KMS-11 (cell line): Measurements from ENCODE around the gene SIPA1.

Experiments used
- H2AFZ ChIP-seq: fragments of 200-600 bp; sonication (generic); 2 replicates; pipeline ENCODE4 v1.6.1; 2016; ENCODE audit warnings: antibody characterized with exemption, mixed run types, low read depth
- H3K27ac ChIP-seq: fragments of 200-600 bp; sonication (generic); 2 replicates; pipeline ENCODE4 v1.6.1; 2016; ENCODE audit warnings: mild to moderate bottlenecking, mixed run types
- H3K27me3 ChIP-seq: fragments of 200-600 bp; sonication (generic); 2 replicates; pipeline ENCODE4 v1.6.1; 2017; ENCODE audit warnings: mild to moderate bottlenecking, low read depth, mixed run types, moderate library complexity; ENCODE audit not compliant: insufficient read depth
- H3K36me3 ChIP-seq: fragments of 200-600 bp; sonication (generic); 2 replicates; pipeline ENCODE4 v1.6.1; 2017; ENCODE audit warnings: mild to moderate bottlenecking, mixed run types; ENCODE audit not compliant: insufficient read depth
- H3K4me1 ChIP-seq: fragments of 200-600 bp; sonication (generic); 2 replicates; pipeline ENCODE4 v1.6.1; 2016; ENCODE audit warnings: mild to moderate bottlenecking, low read depth, mixed run types; ENCODE audit not compliant: poor library complexity, severe bottlenecking
- H3K4me2 ChIP-seq: fragments of 200-600 bp; sonication (generic); 2 replicates; pipeline ENCODE4 v1.7.0; 2016; ENCODE audit warnings: mild to moderate bottlenecking, mixed run types
- H3K4me3 ChIP-seq: fragments of 200-600 bp; sonication (generic); IDR thresholded peaks from 2 replicates; pipeline ENCODE4 v1.6.1; 2017; ENCODE audit warnings: low read depth, low read length, mixed read lengths; ENCODE audit not compliant: insufficient read depth
- H3K79me2 ChIP-seq: fragments of 200-600 bp; sonication (generic); 2 replicates; pipeline ENCODE4 v1.6.1; 2016; ENCODE audit warnings: low read depth, mixed run types; ENCODE audit not compliant: insufficient read depth
- H3K9ac ChIP-seq: fragments of 200-600 bp; sonication (generic); 2 replicates; pipeline ENCODE4 v1.6.1; 2016; ENCODE audit warnings: mild to moderate bottlenecking, mixed run types
- H4K20me1 ChIP-seq: fragments of 200-600 bp; sonication (generic); 2 replicates; pipeline ENCODE4 v1.6.1; 2016; ENCODE audit warnings: mild to moderate bottlenecking, mixed run types; ENCODE audit not compliant: insufficient read depth
- TF ChIP-seq, protein P1 (sequence below): fragments of 200-600 bp; sonication (generic); conservative IDR thresholded peaks from 2 replicates; pipeline ENCODE4 v1.6.1; 2017; ENCODE audit warnings: low read depth, mild to moderate bottlenecking, antibody characterized with exemption, low read length, moderate library complexity, mixed read lengths

SIPA1 gene

DNA sequence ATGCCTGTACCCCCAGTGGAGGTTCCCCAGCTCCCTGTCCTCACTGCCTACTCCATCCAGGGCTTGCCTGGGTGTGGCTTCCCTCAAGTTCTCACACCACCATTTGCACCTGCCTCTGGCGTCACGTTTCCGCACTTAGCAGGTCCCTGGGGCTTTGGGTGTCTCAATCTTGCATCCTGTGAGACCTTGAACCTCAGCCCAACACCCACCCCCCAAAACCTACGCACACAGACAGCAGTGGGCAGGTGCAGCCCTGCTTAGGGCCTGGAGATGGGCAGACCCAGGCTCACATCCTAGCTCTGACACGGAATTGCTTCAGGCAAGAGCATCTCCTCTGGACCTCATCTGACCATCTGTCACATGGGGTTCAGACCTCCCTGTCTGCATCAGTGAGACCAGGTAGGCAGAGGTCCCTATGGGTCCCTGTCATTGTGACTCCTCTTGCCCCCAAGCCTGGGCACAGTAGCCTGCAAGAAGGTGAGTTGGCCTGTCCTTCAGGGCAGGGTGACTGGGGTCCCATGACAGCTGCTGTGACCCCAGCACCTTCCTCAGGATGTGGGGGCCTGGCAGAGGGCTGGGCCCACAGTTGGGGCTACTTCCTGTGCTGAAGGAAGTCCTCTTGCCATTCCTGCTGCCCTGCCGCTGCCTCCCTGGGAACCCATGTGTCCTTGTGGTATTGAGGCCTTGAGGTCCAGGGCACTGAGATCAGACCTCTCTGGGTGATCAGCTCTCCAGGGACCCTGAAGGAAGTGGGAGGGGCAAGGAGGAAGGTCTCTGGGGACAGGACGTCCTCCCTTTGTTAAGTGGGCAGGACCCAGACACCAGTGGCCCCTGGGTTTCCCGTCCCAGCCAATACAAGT lies 2.0 kb downstream of the SIPA1 start:
- Histone ChIP-seq H3K79me2 (no peaks in the 10 kb centered on the region), H3K9ac (no peak overlapping the region), H3K36me3 (no peaks in the 10 kb centered on the region), H4K20me1 (no peaks in the 10 kb centered on the region), H3K4me1 (peaks cover 31% of the 10 kb centered on the region), H3K27ac (no peak overlapping the region), H2AFZ (no peak overlapping the region), H3K27me3 (no peaks in the 10 kb centered on the region), H3K4me2 (no peak overlapping the region), H3K4me3 (no peak overlapping the region)
- TF ChIP-seq, protein P1, sequence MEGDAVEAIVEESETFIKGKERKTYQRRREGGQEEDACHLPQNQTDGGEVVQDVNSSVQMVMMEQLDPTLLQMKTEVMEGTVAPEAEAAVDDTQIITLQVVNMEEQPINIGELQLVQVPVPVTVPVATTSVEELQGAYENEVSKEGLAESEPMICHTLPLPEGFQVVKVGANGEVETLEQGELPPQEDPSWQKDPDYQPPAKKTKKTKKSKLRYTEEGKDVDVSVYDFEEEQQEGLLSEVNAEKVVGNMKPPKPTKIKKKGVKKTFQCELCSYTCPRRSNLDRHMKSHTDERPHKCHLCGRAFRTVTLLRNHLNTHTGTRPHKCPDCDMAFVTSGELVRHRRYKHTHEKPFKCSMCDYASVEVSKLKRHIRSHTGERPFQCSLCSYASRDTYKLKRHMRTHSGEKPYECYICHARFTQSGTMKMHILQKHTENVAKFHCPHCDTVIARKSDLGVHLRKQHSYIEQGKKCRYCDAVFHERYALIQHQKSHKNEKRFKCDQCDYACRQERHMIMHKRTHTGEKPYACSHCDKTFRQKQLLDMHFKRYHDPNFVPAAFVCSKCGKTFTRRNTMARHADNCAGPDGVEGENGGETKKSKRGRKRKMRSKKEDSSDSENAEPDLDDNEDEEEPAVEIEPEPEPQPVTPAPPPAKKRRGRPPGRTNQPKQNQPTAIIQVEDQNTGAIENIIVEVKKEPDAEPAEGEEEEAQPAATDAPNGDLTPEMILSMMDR: no peak

DNA sequence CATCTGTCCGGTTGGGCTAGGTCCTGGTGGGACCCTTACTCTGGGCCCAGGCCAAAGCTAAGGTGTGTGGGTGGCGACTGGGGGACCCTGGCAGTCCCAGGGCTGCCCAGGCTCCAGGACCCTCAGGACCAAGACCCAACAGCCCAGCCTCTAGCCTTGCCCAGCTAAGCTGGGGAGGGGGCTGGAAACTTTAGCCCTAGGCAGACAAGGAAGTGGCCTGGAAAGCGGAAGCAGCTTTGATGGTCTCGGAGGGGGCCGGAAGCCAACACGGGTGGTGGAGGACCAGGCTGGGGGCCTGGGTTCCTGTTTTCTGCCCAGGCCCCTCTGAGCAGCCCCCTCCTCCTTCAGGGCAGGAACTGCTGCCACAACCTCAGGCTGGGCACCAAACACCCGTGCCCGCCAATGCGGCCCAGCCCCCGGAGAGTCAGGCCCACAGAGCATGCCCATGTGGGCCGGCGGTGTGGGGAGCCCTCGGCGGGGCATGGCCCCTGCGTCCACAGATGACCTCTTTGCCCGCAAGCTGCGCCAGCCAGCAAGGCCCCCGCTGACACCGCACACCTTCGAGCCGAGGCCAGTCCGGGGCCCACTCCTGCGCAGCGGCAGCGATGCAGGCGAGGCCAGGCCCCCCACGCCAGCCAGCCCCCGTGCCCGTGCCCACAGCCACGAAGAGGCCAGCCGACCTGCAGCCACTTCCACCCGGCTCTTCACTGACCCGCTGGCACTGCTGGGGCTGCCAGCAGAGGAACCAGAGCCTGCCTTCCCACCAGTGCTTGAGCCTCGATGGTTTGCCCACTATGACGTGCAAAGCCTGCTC lies 2.8 kb downstream of the SIPA1 start:
- H3K27me3 ChIP-seq: no peaks in the 10 kb centered on the region
- H3K36me3 ChIP-seq: no peaks in the 10 kb centered on the region
- H4K20me1 ChIP-seq: no peaks in the 10 kb centered on the region
- H3K4me3 ChIP-seq: no peak overlapping the region
- no peaks in the 10 kb centered on the region for H3K79me2 ChIP-seq
- TF ChIP-seq, protein P1: no peak
- H3K4me2 ChIP-seq: no peak overlapping the region
- no peak overlapping the region for H3K27ac ChIP-seq
- H3K4me1 ChIP-seq: peaks cover 31% of the 10 kb centered on the region
- H3K9ac ChIP-seq: no peak overlapping the region
- H2AFZ ChIP-seq: no peak overlapping the region

DNA sequence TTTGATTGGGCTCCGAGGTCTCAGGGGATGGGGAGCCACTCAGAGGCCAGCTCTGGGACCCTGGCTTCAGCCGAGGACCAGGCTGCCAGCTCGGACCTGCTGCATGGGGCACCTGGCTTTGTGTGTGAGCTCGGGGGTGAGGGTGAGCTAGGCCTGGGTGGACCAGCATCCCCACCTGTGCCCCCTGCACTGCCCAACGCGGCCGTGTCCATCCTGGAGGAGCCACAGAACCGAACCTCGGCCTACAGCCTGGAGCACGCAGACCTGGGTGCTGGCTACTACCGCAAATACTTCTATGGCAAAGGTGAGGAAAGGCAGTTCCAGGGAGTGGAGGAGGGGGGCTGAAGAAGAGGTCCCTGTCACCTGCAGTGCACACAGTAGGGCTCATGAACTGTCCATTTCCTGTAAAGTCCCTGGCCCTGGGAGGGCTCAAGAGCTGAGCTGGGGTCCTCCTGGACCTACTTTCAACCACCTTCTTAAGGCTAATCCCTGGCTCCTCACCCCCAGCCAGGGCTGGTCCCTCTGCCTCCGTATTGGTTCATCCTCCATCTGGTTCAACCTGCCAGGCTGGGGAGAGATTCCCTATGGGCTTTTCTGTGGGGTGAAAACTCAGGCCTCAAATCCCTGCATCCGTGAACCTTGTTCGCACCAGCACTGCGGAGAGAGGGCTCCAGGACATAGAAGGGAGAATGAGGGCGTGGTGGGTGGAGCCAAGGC lies 3.6 kb downstream of the SIPA1 start:
- no peak overlapping the region for H3K4me2 ChIP-seq
- H2AFZ ChIP-seq: no peak overlapping the region
- H3K9ac ChIP-seq: no peak overlapping the region
- no peaks in the 10 kb centered on the region for H3K79me2 ChIP-seq
- no peak overlapping the region for H3K27ac ChIP-seq
- no peaks in the 10 kb centered on the region for H4K20me1 ChIP-seq
- H3K36me3 ChIP-seq: no peaks in the 10 kb centered on the region
- TF ChIP-seq, protein P1: no peak
- H3K4me1 ChIP-seq: peaks cover 31% of the 10 kb centered on the region
- H3K4me3 ChIP-seq: no peak overlapping the region
- no peaks in the 10 kb centered on the region for H3K27me3 ChIP-seq

DNA sequence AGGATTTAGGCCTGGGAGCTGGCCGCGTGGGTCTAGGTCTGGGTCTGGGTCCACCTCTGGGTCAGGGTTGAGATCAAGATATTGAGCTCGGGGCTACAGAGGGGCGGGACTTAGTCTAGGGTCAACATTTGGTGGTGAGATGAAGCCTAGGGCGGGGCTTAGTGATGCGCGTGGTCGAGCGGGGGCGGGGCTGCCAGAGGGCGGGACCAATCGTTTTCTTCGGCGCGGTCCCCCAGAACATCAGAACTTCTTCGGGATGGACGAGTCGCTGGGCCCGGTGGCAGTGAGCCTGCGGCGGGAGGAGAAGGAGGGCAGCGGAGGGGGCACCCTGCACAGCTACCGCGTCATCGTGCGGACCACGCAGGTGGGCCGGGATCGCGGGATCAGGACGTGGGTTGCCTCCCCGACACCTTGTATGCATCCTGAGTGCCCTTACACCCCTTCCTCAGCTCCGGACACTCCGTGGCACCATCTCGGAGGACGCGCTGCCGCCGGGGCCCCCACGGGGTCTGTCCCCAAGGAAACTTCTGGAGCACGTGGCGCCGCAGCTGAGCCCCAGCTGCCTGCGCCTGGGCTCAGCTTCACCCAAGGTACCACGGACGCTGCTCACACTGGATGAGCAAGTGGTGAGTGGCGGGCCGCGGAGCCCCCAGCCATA lies 4.2 kb downstream of the SIPA1 start:
- Histone ChIP-seq H4K20me1 (no peaks in the 10 kb centered on the region), H3K27ac (no peak overlapping the region), H3K27me3 (no peaks in the 10 kb centered on the region), H3K4me1 (peaks cover 26% of the 10 kb centered on the region), H3K36me3 (no peaks in the 10 kb centered on the region), H3K9ac (no peak overlapping the region), H3K4me3 (no peak overlapping the region), H2AFZ (no peak overlapping the region), H3K79me2 (no peaks in the 10 kb centered on the region), H3K4me2 (no peak overlapping the region)
- TF ChIP-seq, protein P1: no peak
